Measurements from ENCODE around the gene BANP.

DNA sequence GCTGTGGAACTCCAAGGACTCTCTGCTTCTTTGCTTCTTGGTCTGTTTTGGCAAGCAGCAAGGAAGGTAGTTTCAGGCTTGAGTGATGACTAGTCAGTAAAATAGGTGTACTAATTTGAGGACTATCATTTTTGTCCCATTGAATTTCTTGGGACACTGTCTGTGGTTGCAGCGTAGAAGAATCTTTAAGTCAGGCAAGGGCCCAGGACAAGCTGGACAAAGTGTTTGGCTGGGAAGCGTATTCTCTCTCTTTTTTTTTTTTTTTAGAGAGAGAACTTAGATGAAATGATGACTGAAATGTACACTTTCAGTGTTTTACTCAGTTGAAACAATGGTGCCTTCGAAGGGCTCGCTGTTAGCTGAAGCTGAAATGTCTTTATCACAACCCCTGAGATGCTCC, 105.0 kb downstream of the BANP start:
- no peak for TF ChIP-seq ZFP69B (tag by site-specific recombination; IDR thresholded peaks at IDR 0.05)
- TF ChIP-seq, protein P1, sequence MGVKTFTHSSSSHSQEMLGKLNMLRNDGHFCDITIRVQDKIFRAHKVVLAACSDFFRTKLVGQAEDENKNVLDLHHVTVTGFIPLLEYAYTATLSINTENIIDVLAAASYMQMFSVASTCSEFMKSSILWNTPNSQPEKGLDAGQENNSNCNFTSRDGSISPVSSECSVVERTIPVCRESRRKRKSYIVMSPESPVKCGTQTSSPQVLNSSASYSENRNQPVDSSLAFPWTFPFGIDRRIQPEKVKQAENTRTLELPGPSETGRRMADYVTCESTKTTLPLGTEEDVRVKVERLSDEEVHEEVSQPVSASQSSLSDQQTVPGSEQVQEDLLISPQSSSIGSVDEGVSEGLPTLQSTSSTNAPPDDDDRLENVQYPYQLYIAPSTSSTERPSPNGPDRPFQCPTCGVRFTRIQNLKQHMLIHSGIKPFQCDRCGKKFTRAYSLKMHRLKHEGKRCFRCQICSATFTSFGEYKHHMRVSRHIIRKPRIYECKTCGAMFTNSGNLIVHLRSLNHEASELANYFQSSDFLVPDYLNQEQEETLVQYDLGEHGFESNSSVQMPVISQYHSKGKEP (tag by site-specific recombination; IDR thresholded peaks at IDR 0.05) = no peak
- no peak for TF ChIP-seq CTCF (tag by site-specific recombination; IDR thresholded peaks at IDR 0.05)
- TF ChIP-seq HOXC10 (CRISPR knock-in tag; IDR thresholded peaks at IDR 0.05) = no peak
- no peak for TF ChIP-seq REST (tag by site-specific recombination; IDR thresholded peaks at IDR 0.05)
- no peak for TF ChIP-seq ZNF174 (tag by site-specific recombination; IDR thresholded peaks at IDR 0.05)
- TF ChIP-seq, protein P2, sequence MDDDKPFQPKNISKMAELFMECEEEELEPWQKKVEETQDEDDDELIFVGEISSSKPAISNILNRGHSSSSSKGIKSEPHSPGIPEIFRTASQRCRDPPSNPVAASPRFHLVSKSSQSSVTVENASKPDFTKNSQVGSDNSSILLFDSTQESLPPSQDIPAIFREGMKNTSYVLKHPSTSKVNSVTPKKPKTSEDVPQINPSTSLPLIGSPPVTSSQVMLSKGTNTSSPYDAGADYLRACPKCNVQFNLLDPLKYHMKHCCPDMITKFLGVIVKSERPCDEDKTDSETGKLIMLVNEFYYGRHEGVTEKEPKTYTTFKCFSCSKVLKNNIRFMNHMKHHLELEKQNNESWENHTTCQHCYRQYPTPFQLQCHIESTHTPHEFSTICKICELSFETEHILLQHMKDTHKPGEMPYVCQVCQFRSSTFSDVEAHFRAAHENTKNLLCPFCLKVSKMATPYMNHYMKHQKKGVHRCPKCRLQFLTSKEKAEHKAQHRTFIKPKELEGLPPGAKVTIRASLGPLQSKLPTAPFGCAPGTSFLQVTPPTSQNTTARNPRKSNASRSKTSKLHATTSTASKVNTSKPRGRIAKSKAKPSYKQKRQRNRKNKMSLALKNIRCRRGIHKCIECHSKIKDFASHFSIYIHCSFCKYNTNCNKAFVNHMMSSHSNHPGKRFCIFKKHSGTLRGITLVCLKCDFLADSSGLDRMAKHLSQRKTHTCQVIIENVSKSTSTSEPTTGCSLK (tag by site-specific recombination; IDR thresholded peaks at IDR 0.05) = no peak
- TF ChIP-seq ZNF571 (tag by site-specific recombination; IDR thresholded peaks at IDR 0.05) = no peak
- no peak for TF ChIP-seq ZNF23 (tag by site-specific recombination; IDR thresholded peaks at IDR 0.05; ENCODE audit: borderline replicate concordance)
- no peak for TF ChIP-seq ZNF837 (tag by site-specific recombination; IDR thresholded peaks at IDR 0.05)
- TF ChIP-seq, protein P3, sequence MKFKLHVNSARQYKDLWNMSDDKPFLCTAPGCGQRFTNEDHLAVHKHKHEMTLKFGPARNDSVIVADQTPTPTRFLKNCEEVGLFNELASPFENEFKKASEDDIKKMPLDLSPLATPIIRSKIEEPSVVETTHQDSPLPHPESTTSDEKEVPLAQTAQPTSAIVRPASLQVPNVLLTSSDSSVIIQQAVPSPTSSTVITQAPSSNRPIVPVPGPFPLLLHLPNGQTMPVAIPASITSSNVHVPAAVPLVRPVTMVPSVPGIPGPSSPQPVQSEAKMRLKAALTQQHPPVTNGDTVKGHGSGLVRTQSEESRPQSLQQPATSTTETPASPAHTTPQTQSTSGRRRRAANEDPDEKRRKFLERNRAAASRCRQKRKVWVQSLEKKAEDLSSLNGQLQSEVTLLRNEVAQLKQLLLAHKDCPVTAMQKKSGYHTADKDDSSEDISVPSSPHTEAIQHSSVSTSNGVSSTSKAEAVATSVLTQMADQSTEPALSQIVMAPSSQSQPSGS (tag by site-specific recombination; IDR thresholded peaks at IDR 0.05; ENCODE audit: low read depth) = no peak
- no peak for TF ChIP-seq ZNF302 (tag by site-specific recombination; IDR thresholded peaks at IDR 0.05; ENCODE audit: low read depth)
